Glomerular visceral epithelial cell (primary cell): Measurements from ENCODE around the gene ULBP3.
"Not testable (repeated sequence)": the region's sequence is repeated elsewhere in the genome, so short reads cannot be mapped to it uniquely, and the experiment has no call there.

Experiments used
- DNase-seq: peaks from one replicate; pipeline ENCODE4 v3.0.0-alpha.2; 2016; ENCODE audit errors: extremely low spot score

The ULBP3 gene

GRCh38 chr6:150015281-150016001 is 53.5 kb downstream of the ULBP3 start:
- not testable (repeated sequence) for DNase-seq

DNA sequence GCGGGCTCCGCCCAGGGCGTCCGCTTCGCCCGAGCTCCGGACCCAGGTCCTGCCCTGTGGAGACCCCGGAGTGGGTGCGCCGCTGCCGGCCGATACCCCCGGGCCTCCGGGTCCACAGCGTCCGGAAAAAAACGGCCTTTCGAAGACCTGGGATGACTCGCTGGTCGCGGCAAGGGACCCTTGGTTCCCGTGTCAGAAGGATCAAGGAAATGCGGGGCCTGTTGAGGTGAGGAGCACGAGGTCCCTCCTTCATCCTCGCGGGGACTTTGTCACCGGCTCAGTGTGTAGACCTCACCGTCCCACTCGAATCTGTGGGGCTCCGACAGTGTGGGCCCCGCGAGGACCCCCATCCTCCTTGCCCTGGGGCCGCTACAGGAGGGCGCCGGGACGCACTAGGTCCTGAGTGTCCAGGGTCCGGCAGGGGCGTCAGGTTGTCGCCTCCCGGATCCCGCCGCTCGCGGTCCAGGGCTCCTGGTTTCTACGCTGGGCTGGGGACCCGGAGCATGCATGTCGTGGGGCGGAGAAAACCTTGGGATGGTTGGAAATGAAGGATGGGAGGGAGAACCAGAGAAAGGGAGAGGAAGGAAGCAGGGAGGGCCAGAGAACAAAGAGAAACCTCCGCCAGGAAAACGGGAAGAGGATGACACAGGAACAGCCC is 54.2 kb downstream of the ULBP3 start:
- DNase-seq = not testable (repeated sequence)

- DNase-seq = not testable (repeated sequence)
Observed at GRCh38 chr6:150013785-150014622, 54.9 kb downstream of the ULBP3 start.

DNA sequence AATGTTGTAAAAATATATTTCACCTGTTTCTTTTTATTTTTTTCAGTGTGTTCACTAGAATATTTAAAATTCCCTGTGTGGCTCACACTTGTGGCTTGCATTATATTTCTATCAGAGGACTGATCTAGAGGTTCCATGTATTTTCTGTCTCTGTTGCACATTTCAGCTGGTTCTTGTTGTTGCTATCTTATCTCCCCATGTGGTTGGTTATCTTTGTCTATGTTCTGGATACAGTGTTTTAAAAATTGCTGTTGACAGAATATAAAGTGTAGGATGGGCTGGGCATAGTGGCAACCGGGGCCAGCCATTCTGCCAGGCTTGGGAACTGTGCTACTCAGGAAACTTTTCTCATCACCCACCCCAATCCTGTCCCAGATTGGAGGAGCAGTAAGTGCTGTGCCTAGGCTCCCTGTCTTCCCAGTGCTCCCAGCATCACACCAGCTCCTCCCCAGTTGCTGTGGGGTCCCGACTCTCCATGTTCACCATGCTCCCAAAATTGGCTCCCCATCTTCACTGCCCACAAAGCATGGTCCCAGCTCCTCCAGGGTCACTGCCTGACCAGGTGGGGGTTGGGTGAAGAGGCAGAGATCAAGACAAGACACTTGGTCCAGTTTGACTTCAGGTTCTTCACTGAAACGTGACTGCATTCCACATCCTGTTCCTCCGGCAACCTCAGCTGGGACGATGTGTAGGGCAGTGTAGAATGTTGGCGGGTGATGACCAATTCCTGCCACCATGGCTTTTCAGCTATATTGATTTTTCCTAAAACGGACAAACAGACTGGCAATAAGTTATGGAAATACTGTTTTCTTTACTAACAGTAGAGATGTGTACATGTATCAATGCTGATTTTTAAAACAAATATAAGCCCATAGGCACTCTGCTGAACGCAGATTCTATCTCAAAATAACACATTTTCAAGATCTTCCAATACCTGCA is 55.8 kb downstream of the ULBP3 start:
- DNase-seq = not testable (repeated sequence)
